T-cell (primary cell): ENCODE measurements around the gene TUBGCP2. TPM values are rescaled to one million over a fixed set of nuclear protein-coding genes. Genes with fewer than 3 reads are reported as not detected.
A peak's percentile ranks its signal among the peaks of the same experiment; 100 is the strongest.
"Not testable (repeated sequence)": the region's sequence is repeated elsewhere in the genome, so short reads cannot be mapped to it uniquely, and the experiment has no call there.

Source experiments
- ATAC-seq, 4 experiments: fragments of 200-7000 bp in 3 of 4; fragments of 150-1000 bp in 1 of 4; cut with Tn5 transposase; replicated peaks in 1 of 4; 1 replicate in 3 of 4; 2 replicates in 1 of 4; pipeline ENCODE4 v1.10.0; 2021; ENCODE audit warnings: moderate library complexity in 3 of 4, mild to moderate bottlenecking in 2 of 4, moderate number of reproducible peaks in 1 of 4
- CTCF ChIA-PET, 2 donors: fragments of 300-600 bp; sonication (Branson Sonifier 250); formaldehyde crosslinking; loops; one replicate each; lab custom pipeline; 2022; ENCODE audit warnings: antibody characterized with exemption in 2 of 2; lab: Charles Lee
- POLR2A ChIA-PET, 2 donors: fragments of 300-600 bp; sonication (Branson Sonifier 250); formaldehyde crosslinking; loops; one replicate each; lab custom pipeline; 2022; ENCODE audit warnings: antibody characterized with exemption in 2 of 2; lab: Charles Lee
- DNase-seq, 35 experiments: peaks; one replicate each; pipeline versions ENCODE4 v3.0.0 to v3.0.0-alpha.2; 2013 to 2023
- H3K27ac ChIP-seq: one replicate; pipeline ENCODE4 v1.5.1; 2013; ENCODE audit warnings: low read length
- H3K27me3 ChIP-seq, 2 experiments: replicated peaks in 1 of 2; 1 replicate in 1 of 2; 2 replicates in 1 of 2; pipeline versions ENCODE4 v1.6.1 to v1.7.0; 2013; ENCODE audit warnings: low read length in 1 of 2, mixed read lengths in 1 of 2; ENCODE audit not compliant: control insufficient read depth in 2 of 2, insufficient read depth in 2 of 2; ENCODE audit errors: extremely low read depth in 1 of 2
- H3K36me3 ChIP-seq, 2 donors: 1 replicate in 1 of 2; 2 replicates in 1 of 2; pipeline versions ENCODE4 v1.6.1 to v1.7.0; 2013; ENCODE audit warnings: low read length in 1 of 2; ENCODE audit not compliant: control insufficient read depth in 2 of 2, insufficient read depth in 1 of 2; ENCODE audit errors: extremely low read depth in 1 of 2
- H3K4me1 ChIP-seq, 2 experiments: 1 replicate in 1 of 2; 2 replicates in 1 of 2; pipeline versions ENCODE4 v1.6.1 to v1.7.0; 2013; ENCODE audit warnings: low read length in 2 of 2, mixed read lengths in 1 of 2; ENCODE audit not compliant: insufficient read depth in 2 of 2, control insufficient read depth in 1 of 2; ENCODE audit errors: extremely low read depth in 1 of 2
- H3K4me3 ChIP-seq, 2 donors: 1 replicate in 1 of 2; 2 replicates in 1 of 2; pipeline versions ENCODE4 v1.5.1 to v1.7.0; 2013; ENCODE audit warnings: mild to moderate bottlenecking in 2 of 2, low read length in 1 of 2, moderate library complexity in 1 of 2; ENCODE audit not compliant: control insufficient read depth in 1 of 2; ENCODE audit errors: extremely low read depth in 1 of 2
- H3K9me3 ChIP-seq: 2 replicates; pipeline ENCODE4 v1.7.0; 2013
- H3K27ac Mint-ChIP-seq, 2 donors: one replicate each; pipeline ENCODE4 v1.8.0; 2020 to 2021; ENCODE audit warnings: mild to moderate bottlenecking in 2 of 2, mixed read lengths in 2 of 2
- H3K27me3 Mint-ChIP-seq, 2 donors: one replicate each; pipeline ENCODE4 v1.8.0; 2021 to 2022; ENCODE audit warnings: mixed read lengths in 2 of 2
- H3K36me3 Mint-ChIP-seq: one replicate; pipeline ENCODE4 v1.8.0; 2021; ENCODE audit warnings: mixed read lengths
- H3K4me1 Mint-ChIP-seq, 3 donors: one replicate each; pipeline ENCODE4 v1.8.0; 2020 to 2022; ENCODE audit warnings: mixed read lengths in 3 of 3, mild to moderate bottlenecking in 1 of 3
- H3K4me3 Mint-ChIP-seq, 3 donors: one replicate each; pipeline ENCODE4 v1.8.0; 2020 to 2022; ENCODE audit warnings: mild to moderate bottlenecking in 3 of 3, mixed read lengths in 3 of 3, moderate library complexity in 3 of 3
- H3K9me3 Mint-ChIP-seq, 3 donors: one replicate each; pipeline ENCODE4 v1.8.0; 2020 to 2022; ENCODE audit warnings: mixed read lengths in 3 of 3
- WGBS: methylation state at CpG from one replicate; pipeline ENCODE4 v1.1.5; 2013; ENCODE audit warnings: missing lambda C conversion rate; ENCODE audit not compliant: insufficient coverage; 5-methylcytosine and 5-hydroxymethylcytosine counted together
- total RNA-seq, 35 experiments: library from RNA in 6 of 35; stranded (reverse) in 6 of 35; fragments of 120-200 nt in 1 of 35; gene quantifications; one replicate each; pipeline versions ENCODE4 v1.2.1 to v1.2.4 and lab custom pipeline; 2013 to 2026

Gene TUBGCP2
- total RNA-seq, 5 donors from 2014 or later (not counting 1 experiment from before 2014, with no cell fraction given) = 64.5 to 80.8 (median 72.7) TPM

DNA sequence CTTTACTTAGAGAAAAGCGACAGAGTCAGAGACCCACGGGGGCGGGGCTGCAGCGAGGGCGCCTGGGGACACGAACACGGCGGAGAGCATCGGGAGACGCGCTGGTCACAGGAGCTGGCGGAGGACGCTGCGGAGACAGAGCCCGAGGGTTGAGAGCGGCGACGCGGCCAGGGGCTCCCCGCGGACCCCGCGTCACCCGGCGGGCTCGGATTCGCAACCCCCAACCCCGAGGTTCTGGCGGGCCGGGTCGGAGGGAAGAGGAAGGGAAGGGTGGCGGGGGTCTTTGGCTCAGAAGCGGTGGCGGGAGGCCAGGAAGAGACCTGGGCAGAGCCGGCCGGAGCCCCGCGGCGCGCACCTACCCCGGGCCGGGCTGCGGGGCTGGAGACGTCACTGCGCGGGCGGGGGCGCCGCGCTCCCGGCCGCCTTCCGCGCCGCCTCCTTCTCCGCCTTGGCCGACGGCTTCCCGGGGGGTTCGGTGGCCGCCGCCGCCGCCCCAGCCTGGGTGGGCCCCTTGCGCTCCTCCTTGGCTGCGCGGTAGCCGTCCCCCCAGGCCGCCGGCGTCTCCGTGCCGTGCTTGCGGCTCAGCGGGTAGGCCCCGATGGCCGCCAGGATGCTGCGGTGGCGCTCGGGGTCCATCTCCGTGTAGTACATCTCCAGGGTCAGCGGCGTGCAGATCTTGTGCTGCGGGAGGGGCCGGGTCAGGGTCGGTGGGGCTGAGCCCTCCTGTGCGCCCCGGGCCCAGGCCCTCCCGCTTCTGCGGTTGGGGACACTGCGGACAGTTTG, 17.0 kb upstream of the TUBGCP2 start:
- POLR2A ChIA-PET = interaction anchor here in 1 of 2 donors (0.6 kb wide), 1 partner anchor 21 kb away, joined by 3 read pairs; no protein-coding TSS in a partner anchor
- CTCF ChIA-PET = no interaction called here
- H3K4me3 Mint-ChIP-seq = peak overlapping the region; percentile 70 to 81 (median 78)
- no peak overlapping the region for H3K27ac Mint-ChIP-seq
- Histone ChIP-seq H3K4me1 (peaks cover 5 to 35% of the 10 kb centered on the region in 2 experiments), H3K9me3 (no peaks in the 10 kb centered on the region), H3K27me3 (peaks cover 0 to 52% of the 10 kb centered on the region in 2 experiments), H3K4me3 (peak overlapping the region; percentile 33 to 35), H3K36me3 (no peaks in the 10 kb centered on the region), H3K27ac (no peak overlapping the region)
- peak in 5 of 35 experiments; percentile 30 to 47 (median 32) for DNase-seq
- H3K4me1 Mint-ChIP-seq = peaks cover 10 to 16% (median 15%) of the 10 kb centered on the region in 3 donors
- ATAC-seq = peak in 2 of 4 experiments; percentile 17 to 18
- WGBS = 3% methylated on average over 91 of the region's 91 CpGs
- no peaks in the 10 kb centered on the region for H3K9me3 Mint-ChIP-seq
- H3K36me3 Mint-ChIP-seq = no peaks in the 10 kb centered on the region
- H3K27me3 Mint-ChIP-seq = peaks cover 10 to 43% of the 10 kb centered on the region in 2 donors

DNA sequence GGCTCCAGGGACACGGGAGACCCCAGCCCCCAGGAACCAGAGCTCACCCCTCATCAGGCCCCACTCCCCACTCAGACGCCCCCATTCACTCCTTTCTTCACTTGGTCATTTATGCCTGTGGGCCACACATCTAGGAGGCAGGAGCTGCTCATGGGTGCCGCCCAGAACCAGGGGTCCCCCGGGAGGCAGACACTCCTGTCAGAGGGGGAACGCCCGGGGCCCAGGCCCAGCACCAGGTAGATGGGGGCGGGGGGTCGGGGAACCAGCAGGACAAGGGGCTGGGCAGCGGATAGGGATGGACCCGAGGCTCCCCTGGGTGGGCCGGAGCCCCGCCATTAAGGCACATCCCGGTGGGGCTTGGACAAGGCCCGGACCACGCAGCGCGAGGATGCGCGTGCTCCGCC, 16.2 kb upstream of the TUBGCP2 start:
- peak in 2 of 4 experiments; percentile 2 to 7 for ATAC-seq
- Histone ChIP-seq H3K27ac (no peak overlapping the region), H3K4me3 (peak overlapping the region in 1 of 2 donors; percentile 33), H3K36me3 (no peaks in the 10 kb centered on the region), H3K9me3 (no peaks in the 10 kb centered on the region), H3K27me3 (peaks cover 0 to 50% of the 10 kb centered on the region in 2 experiments), H3K4me1 (peaks cover 5 to 32% of the 10 kb centered on the region in 2 experiments)
- DNase-seq = no peak
- WGBS = 26% methylated on average over 16 of the region's 20 CpGs
- no peaks in the 10 kb centered on the region for H3K36me3 Mint-ChIP-seq
- no peak overlapping the region for H3K27ac Mint-ChIP-seq
- H3K27me3 Mint-ChIP-seq = peaks cover 10 to 41% of the 10 kb centered on the region in 2 donors
- ChIA-PET POLR2A (interaction anchor here in 1 of 2 donors (0.7 kb wide), 1 partner anchor 37 kb away, joined by 3 read pairs; no protein-coding TSS in a partner anchor), CTCF (interaction anchor here in 1 of 2 donors (1.2 kb wide), 1 partner anchor 8 kb away, joined by 3 read pairs; no protein-coding TSS in a partner anchor)
- H3K9me3 Mint-ChIP-seq = no peaks in the 10 kb centered on the region
- H3K4me3 Mint-ChIP-seq = peak overlapping the region in 2 of 3 donors; percentile 24 to 81
- H3K4me1 Mint-ChIP-seq = peaks cover 10 to 14% (median 12%) of the 10 kb centered on the region in 3 donors

GRCh38 chr10:133324198-133324792, 15.6 kb upstream of the TUBGCP2 start:
- Mint-ChIP-seq H3K27ac (no peak overlapping the region), H3K4me1 (peaks cover 10 to 14% (median 11%) of the 10 kb centered on the region in 3 donors), H3K36me3 (no peaks in the 10 kb centered on the region), H3K4me3 (peak overlapping the region in 1 of 3 donors; percentile 81), H3K27me3 (peaks cover 12 to 39% of the 10 kb centered on the region in 2 donors), H3K9me3 (no peaks in the 10 kb centered on the region)
- Histone ChIP-seq H3K27ac (no peak overlapping the region), H3K27me3 (peaks cover 0 to 48% of the 10 kb centered on the region in 2 experiments), H3K4me1 (peaks cover 5 to 27% of the 10 kb centered on the region in 2 experiments), H3K4me3 (no peak overlapping the region), H3K9me3 (no peaks in the 10 kb centered on the region), H3K36me3 (no peaks in the 10 kb centered on the region)
- ChIA-PET CTCF (interaction anchor here in 1 of 2 donors (0.8 to 1.2 kb wide), 2 partner anchors 8 to 16 kb away, joined by 3 read pairs; no protein-coding TSS in a partner anchor), POLR2A (interaction anchor here (0.7 to 0.8 kb wide), 2 partner anchors 9 to 37 kb away, joined by 3 read pairs; no protein-coding TSS in a partner anchor)
- WGBS = 37% methylated on average over 5 of the region's 13 CpGs
- DNase-seq (peak in 34 of 35 experiments; percentile 37 to 75 (median 64)), ATAC-seq (peak; percentile 70 to 87 (median 80))

DNA sequence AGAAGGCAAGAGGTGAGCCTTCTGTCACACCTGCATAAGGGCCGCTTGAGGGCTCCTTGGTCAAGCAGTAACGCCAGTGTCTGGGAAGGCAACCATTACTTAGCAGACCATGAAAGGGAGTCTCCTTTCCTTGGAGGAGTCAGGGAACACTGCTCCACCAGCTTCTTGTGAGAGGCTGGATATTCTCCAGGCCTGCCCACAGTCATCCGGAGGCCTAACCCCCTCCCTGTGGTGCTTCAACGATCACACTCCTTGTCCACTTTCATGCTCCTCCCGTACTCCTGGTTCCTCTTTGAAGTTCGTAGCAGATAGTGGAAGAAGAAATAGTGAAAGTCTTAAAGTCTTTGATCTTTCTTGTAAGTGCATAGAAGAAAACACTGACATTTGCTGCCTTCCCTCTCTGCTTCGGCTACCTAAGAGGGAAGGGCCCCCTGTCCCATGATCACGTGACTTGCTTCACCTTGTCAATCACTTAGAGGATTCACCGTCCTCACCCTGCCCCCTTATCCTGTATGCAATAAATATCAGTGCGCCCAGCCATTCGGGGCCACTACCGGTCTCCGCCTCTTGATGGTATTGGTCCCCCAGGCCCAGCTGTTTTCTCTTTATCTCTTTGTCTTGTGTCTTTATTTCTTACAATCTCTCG, 13.5 kb upstream of the TUBGCP2 start:
- ATAC-seq, CTCF ChIA-PET, H3K4me3 ChIP-seq, H3K27ac Mint-ChIP-seq, H3K4me3 Mint-ChIP-seq, H3K27ac ChIP-seq, POLR2A ChIA-PET, DNase-seq, H3K36me3 Mint-ChIP-seq, H3K9me3 Mint-ChIP-seq, H3K9me3 ChIP-seq, H3K36me3 ChIP-seq: not testable (repeated sequence)
- peaks cover 11 to 15% (median 13%) of the 10 kb centered on the region in 3 donors for H3K4me1 Mint-ChIP-seq
- peaks cover 9 to 22% of the 10 kb centered on the region in 2 donors for H3K27me3 Mint-ChIP-seq
- Histone ChIP-seq H3K27me3 (peaks cover 0 to 36% of the 10 kb centered on the region in 2 experiments), H3K4me1 (peaks cover 5 to 33% of the 10 kb centered on the region in 2 experiments)
- no CpG with 5 or more reads among the region's 14 CpGs for WGBS

DNA sequence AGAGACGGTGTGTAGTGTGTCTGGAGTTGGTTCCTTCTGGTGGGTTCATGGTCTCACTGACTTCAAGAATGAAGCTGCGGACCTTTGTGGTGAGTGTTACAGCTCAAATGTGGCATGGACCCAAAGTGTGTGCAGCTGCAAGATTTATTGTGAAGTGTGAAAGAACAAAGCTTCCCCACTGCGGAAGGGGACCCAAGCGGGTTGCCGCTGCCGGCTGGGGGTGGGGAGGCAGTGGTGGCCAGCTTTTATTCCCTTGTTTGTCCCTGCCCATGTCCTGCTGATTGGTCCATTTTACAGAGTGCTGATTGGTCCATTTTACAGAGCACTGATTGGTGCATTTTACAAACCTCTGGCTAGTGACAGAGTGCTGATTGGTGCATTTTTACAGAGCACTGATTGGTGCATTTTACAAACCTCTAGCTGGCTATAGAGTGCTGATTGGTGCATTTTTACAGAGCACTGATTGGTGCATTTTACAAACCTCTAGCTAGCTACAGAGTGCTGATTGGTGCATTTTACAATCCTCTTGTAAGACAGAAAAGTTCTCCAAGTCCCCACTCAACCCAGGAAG, 12.3 kb upstream of the TUBGCP2 start:
- not testable (repeated sequence) for H3K27ac Mint-ChIP-seq, H3K4me3 ChIP-seq, H3K36me3 Mint-ChIP-seq, H3K9me3 Mint-ChIP-seq, DNase-seq, H3K36me3 ChIP-seq, H3K9me3 ChIP-seq, H3K27ac ChIP-seq, ATAC-seq, H3K4me3 Mint-ChIP-seq
- ChIA-PET POLR2A (interaction anchor here in 1 of 2 donors (0.5 kb wide), 1 partner anchor 58 kb away, joined by 3 read pairs; no protein-coding TSS in a partner anchor), CTCF (interaction anchor here (0.7 to 1.6 kb wide), 3 partner anchors 9 to 13 kb away, joined by 3 to 6 read pairs (median 3); no protein-coding TSS in a partner anchor)
- WGBS = 97% methylated on average over 5 of the region's 6 CpGs
- Mint-ChIP-seq H3K27me3 (peaks cover 7 to 11% of the 10 kb centered on the region in 2 donors), H3K4me1 (peaks cover 8 to 13% (median 12%) of the 10 kb centered on the region in 3 donors)
- Histone ChIP-seq H3K4me1 (peaks cover 5 to 26% of the 10 kb centered on the region in 2 experiments), H3K27me3 (peaks cover 0 to 24% of the 10 kb centered on the region in 2 experiments)
